ENCODE data around the gene POLR3B.

- TF ChIP-seq CTCF (conservative IDR thresholded peaks at IDR 0.05) (no peak), EZH2 (IDR thresholded peaks at IDR 0.05; ENCODE audit: low read depth) (no peak)
These were observed 130.1 kb downstream of the POLR3B start for GRCh38 chr12:106487664-106488063.
